Activated CD8-positive, alpha-beta memory T cell treated with anti-CD3 and anti-CD28 coated beads for 24 hours (primary cell): Measurements from ENCODE around the gene TBX6.

Experiments
- DNase-seq: peaks from one replicate; pipeline ENCODE4 v3.0.0-alpha.2; 2020

Gene TBX6

GRCh38 chr16:30085820-30086219, 5.9 kb downstream of the TBX6 start:
- DNase-seq, result no peak

GRCh38 chr16:30085247-30085646, 6.5 kb downstream of the TBX6 start:
- no peak for DNase-seq

- DNase-seq, result no peak
Measured at GRCh38 chr16:30084816-30085159, 6.9 kb downstream of the TBX6 start.

- no peak for DNase-seq
Measured at GRCh38 chr16:30084096-30084815, 7.5 kb downstream of the TBX6 start.

- DNase-seq, result no peak
Measured at GRCh38 chr16:30083216-30084055, 8.3 kb downstream of the TBX6 start.

GRCh38 chr16:30082545-30083090, 9.1 kb downstream of the TBX6 start:
- no peak for DNase-seq

- DNase-seq, result no peak
Measured at GRCh38 chr16:30079480-30079879, 12.2 kb downstream of the TBX6 start.

- DNase-seq, result no peak
Measured at GRCh38 chr16:30078744-30079143, 13.0 kb downstream of the TBX6 start.

- no peak for DNase-seq
Measured at GRCh38 chr16:30077656-30078055, 14.1 kb downstream of the TBX6 start.

GRCh38 chr16:30076276-30076791, 15.4 kb downstream of the TBX6 start:
- DNase-seq, result no peak

GRCh38 chr16:30075503-30076275, 16.0 kb downstream of the TBX6 start, which contains the start of gene PPP4C:
Gene PPP4C, plus strand, starts transcription at chr16:30075994. Its CDS starts 384 bp downstream, at chr16:30076378.
- peak; percentile 94 for DNase-seq

- no peak for DNase-seq
Measured at GRCh38 chr16:30070490-30070889, 21.2 kb downstream of the TBX6 start.

GRCh38 chr16:30069611-30070462, 21.9 kb downstream of the TBX6 start:
- DNase-seq, result no peak

GRCh38 chr16:30068750-30069610, 22.7 kb downstream of the TBX6 start:
- DNase-seq, result no peak

GRCh38 chr16:30068333-30068732, 23.4 kb downstream of the TBX6 start:
- DNase-seq, result no peak

GRCh38 chr16:30067584-30067916, 24.2 kb downstream of the TBX6 start:
- DNase-seq, result no peak

- no peak for DNase-seq
Measured at GRCh38 chr16:30066761-30067583, 24.8 kb downstream of the TBX6 start.

- no peak for DNase-seq
Measured at GRCh38 chr16:30065943-30066760, 25.6 kb downstream of the TBX6 start.
